Superior temporal gyrus (tissue), 1 donor: ENCODE results near the gene HSPB7.

Experiments used
- DNase-seq: peaks from one replicate; pipeline ENCODE4 v3.0.0-alpha.2; 2016; ENCODE audit errors: extremely low spot score

The HSPB7 gene

DNA sequence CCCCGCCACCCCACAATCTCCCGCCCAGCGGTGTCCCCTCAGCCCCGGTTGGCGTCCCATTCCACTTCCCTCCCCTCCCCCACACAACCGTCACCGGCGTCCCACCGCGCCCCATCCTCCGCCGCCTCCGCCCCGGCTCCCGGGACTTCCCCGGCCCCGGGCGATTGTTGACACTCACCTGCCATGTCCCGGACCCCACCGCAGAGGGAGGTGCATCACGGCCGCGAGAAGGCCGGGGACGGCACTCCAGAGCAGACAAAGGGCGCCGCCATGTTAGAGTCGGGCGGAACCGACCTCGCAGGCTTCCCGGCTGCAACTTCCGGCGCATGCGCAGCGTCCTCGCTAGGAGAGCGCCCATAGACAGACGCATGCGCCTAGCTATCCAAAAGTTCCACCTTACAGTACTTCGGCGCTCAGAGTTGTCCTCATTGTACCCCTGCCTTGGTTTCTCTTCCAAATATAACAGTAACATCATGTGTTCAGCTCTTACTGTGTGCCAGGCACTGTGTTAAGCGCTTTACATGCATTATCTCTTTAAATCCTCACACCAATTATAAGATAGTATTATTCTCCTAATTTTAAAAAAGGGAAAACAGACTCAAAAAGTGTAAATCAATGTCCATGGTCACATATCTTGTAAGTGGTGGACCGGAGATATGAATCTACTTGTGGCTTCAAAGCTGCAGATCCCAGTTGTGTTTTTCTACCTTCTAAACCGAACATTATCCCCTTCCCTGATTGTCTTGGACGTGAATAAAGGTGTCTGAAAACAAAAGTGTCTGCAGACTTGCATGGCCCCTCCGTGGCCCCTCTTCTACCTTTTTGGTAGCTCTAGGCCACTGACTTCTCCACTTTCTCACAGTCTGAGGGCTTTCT lies 41.8 kb downstream of the HSPB7 start, which contains the start of gene ZBTB17:
Gene ZBTB17, minus strand, starts transcription at position 297 of the 876 bp plus-strand sequence. CDS start 27,606 bp downstream, outside the sequence.
- peak; percentile 96 for DNase-seq

DNA sequence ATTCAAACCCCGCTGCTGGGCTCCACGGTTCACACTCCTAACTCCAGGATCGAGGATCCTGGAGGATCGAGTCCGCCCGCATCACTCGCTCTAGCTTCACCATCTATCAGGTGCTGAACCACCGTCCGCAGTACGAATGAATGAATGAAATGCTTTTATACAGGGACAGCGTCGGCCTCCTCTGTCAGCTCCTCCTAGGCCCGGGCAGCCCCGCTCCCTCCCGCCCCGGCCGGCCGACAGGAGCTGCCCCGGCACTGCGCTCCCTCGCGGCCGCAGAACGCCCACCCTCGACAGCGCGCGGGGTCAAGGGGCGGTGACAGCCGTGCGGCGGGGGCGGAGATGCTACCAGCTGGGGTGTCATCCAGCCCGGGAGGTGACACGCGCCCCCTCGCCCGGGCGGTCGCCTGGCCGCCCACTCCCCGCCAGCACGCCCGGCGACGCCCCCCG lies 42.5 kb downstream of the HSPB7 start:
- DNase-seq: peak; percentile 35

DNA sequence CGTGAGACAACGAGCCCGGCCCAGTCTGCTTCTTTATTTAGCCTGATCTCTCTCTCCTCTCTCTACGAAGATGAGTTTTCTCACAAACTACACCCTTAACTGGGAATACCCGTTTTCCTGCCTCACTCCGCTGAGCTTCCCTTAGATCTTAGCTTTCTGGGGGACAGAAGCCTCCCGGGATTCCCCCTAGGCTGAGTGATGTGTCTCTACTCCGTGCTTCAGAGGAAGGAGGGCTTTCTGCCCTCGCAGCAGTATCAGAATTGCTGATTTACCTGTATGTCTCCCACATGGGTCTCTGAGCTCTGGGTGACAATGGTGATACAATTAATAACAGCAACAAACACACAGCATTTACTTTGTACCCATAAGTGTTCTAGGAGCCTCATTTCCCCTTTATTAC lies 43.0 kb downstream of the HSPB7 start:
- no peak for DNase-seq

DNA sequence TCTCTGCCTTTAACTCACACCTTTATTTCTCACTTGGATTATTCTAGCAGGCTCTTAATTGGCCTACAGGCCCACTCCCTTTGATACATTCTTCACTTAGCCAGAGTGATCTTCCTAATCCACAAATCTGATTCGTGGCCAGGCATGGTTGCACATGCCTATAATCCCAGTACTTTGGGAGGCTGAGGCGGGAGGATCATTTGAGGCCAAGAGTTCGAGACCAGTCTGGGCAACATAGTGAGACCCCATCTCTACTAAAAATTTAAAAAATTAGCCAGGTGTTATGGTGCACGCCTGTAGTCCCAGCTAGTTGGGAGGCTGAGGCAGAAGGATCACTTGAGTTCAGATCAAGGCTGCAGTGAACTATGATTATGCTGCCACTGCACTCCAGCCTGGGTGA lies 44.1 kb downstream of the HSPB7 start:
- DNase-seq: no peak

DNA sequence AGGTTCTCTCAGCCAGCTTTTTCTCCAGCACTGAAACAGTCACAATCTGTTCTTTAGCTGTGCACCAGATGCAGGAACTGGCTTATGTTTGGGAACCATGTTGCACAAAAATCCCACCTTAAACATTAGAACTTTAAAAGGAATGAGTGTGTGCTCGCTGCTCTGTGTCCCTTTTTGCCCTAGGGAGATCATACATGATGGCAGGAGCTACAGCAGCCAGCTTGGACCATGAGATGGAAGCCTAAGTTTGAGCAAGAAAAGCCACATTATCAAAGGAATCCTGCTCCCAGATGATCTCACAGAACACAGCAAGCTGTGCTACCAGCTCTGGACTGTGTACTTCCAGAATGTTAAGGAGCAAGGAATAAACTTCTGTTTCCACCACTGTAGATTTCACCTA lies 45.4 kb downstream of the HSPB7 start:
- no peak for DNase-seq

DNA sequence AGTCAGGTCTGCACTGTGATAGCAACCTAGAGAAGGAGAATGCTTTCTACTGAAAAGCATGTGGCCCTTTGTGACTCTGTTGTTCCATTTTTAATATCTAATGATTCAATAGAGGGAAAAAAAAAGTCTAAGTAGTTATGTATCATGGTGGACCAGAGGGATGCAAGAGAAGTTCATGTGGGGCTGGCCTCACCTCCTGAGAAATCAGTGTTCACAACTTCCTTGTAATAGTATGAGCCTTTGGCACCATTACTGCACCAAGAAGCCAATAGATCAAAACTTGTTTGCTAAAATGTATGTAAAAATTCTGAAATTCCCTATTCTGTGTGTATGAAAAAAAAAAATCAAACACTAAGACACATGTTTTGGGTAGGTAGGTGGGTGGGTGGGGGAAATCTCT lies 46.9 kb downstream of the HSPB7 start:
- DNase-seq: no peak

DNA sequence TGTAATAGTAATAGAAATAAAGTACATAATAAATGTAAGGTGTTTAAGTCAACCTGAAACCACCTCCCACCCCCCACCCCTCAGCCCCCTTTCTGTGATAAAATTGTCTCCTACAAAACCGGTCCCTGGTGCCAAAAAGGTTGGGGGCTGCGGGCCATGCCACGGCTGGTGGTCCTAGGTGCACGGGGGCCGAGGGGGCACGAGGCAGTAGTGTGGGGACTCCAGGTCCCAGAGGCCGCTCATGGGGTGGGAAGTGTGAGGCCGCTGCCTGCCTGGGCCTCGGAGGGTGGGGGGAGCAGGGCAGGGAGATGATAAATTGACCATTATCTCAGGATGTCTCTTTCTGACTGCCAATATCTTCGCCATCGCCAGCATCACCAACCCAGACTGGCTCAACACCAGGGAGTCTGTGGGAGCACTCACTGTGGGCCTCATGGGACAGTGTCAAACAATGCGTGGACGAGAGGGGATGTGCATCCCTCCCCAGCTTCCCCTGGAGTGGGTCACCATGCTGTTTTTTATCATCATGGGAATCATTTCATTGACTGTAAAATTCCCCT lies 48.4 kb downstream of the HSPB7 start:
- no peak for DNase-seq

DNA sequence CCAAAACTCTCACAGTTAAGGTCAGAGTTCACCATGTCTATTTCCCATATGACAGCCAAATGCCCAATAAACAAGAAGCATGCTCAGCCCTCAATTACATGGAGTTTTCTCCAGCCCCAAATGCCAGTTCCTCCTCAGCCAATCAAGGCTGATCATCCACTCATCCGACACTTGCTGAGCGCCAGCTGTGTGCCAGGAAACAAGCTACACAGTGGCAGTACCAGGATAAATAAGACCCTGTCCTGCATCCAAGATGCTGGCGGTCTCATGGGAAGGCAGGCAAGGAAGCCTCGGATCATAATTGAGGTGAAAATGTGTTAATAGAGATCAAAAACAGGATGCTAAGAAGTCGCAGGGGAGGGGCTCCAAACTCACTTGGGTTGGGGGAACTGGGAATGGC lies 49.7 kb downstream of the HSPB7 start:
- DNase-seq: peak; percentile 44

DNA sequence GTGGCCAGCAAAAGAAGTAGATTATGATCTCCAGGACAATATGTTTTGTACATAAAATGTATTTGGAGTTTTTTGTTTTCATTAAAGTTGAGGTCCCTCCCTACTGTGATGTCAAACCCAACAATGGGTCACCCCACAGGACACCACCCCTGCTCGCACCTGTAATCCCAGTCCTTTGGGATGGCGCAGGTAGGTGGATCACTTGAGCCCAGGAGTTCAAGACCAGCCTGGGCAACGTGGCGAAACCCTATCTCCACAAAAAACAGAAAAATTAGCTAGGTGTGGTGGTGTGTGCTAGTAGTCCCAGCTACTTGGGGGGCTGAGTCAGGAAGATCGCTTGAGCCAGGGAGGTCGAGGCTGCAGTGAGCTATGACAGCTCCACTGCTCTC lies 50.9 kb downstream of the HSPB7 start:
- no peak for DNase-seq

DNA sequence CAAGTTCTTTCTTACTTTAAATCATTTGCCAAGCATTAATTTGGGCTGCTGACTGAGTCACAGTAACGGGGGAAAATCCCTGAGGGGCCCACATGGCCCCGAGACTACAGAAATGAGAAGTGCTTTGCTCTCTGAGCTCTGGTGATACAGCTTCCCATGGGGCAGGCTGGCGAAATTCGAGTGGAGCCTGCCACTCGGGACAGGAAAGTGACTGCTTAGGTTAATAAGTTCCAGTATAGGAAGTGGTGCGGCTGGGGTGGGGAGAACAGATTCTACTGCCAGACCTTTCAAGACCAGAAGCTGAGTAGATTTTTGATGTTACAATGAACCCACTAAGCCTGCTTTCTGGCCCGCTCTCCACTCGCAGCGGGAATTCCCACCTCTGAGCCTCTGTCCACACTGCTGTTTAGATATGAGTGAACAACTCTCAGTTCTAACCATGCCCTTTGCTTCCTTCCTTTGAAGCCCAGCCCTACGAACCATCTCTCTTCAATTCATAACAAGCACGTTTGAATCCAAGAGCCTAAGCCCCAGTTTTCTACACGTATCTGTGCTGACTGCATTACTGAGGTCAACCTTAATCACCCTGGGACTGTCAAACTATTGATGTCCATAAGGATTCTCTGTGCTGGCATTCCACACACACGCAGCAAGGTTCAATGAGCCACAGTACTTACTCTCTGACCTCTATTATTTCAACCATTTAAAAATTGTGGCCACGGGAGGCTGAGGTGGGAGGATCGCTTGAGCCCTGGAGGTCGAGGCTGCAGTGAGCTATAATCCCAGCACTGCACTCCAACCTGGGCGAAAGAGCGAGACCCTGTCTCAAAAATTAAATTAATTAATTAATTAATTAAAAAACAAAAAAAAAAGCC lies 51.5 kb downstream of the HSPB7 start:
- DNase-seq: peak; percentile 74

DNA sequence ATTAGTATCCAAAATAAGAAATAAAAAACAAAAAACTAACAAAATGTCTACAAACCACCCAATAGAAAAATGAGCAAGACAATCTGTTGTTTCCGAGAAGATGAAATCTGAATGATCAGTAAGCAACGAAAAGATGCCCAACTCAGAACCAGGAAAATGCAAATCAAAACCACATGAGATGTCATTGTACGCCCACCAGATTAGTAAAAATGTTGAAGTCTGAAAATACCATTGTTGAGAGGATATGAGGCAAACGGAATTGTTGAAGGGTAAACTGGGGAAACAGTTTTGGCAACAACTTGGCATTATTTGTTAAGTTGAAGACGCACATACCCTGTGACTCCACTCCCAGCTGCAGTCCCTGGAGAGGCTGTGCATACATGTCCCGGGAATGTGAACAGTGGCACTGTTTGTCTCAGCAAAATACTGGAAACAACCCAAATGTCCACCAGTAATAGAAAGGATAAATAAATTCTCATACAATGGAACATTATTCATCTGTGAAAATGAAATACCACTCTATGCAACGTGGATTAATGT lies 52.5 kb downstream of the HSPB7 start:
- DNase-seq: peak; percentile 95
